IMR-90 (cell line): ENCODE measurements around the gene LRP3. TPM values are rescaled to one million over a fixed set of nuclear protein-coding genes. Genes with fewer than 3 reads are reported as not detected.

Experiments used
- ATAC-seq: fragments of 200-7000 bp; cut with Tn5 transposase; 2 replicates; pipeline ENCODE4 v1.9.1; 2020; ENCODE audit warnings: low read depth, mild to moderate bottlenecking, moderate library complexity
- BruUV-seq: library from RNA; stranded (reverse); fragments of 400-500 nt; replicated peaks from 2 replicates; lab custom pipeline; 2021; lab: Mats Ljungman, UMichigan
- CTCF ChIA-PET: fragments of 300-600 bp; formaldehyde crosslinking; extraction: SDS; loops from one replicate; lab custom pipeline; 2021; ENCODE audit warnings: antibody characterized with exemption; lab: Yijun Ruan, JAX
- POLR2A ChIA-PET: fragments of 300-600 bp; sonication (Branson Sonifier 250); formaldehyde crosslinking; loops from one replicate; lab custom pipeline; 2022; ENCODE audit warnings: antibody characterized with exemption; ENCODE audit not compliant: unreplicated experiment; lab: Charles Lee
- DNase-seq: peaks from one replicate; pipeline ENCODE4 v3.0.0; 2013
- H2AFZ ChIP-seq: replicated peaks from 2 replicates; pipeline ENCODE3; 2013; ENCODE audit warnings: low read length, mild to moderate bottlenecking; ENCODE audit not compliant: poor library complexity
- H2AK5ac ChIP-seq: 2 replicates; pipeline ENCODE4 v1.6.1; 2013; ENCODE audit warnings: low read depth, low read length, inconsistent platforms
- H2AK9ac ChIP-seq: replicated peaks from 2 replicates; pipeline ENCODE3; 2013; ENCODE audit warnings: mild to moderate bottlenecking, low read depth, low read length, moderate library complexity; ENCODE audit not compliant: poor library complexity
- H2BK120ac ChIP-seq: 2 replicates; pipeline ENCODE4 v1.6.1; 2013; ENCODE audit warnings: low read depth, low read length, inconsistent platforms
- H2BK15ac ChIP-seq: 3 replicates; pipeline ENCODE4 v1.6.1; 2013; ENCODE audit warnings: low read depth, low read length, inconsistent platforms
- H2BK20ac ChIP-seq: 2 replicates; pipeline ENCODE4 v1.6.1; 2013; ENCODE audit warnings: low read depth, mild to moderate bottlenecking, inconsistent platforms, low read length, moderate library complexity
- H2BK5ac ChIP-seq: 2 replicates; pipeline ENCODE4 v1.6.1; 2013; ENCODE audit warnings: mild to moderate bottlenecking, low read depth, low read length, inconsistent platforms; ENCODE audit not compliant: poor library complexity, severe bottlenecking
- H3K14ac ChIP-seq: replicated peaks from 2 replicates; pipeline ENCODE4 v1.6.1; 2013; ENCODE audit warnings: low read depth, low read length, inconsistent platforms
- H3K18ac ChIP-seq: 2 replicates; pipeline ENCODE4 v1.6.1; 2013; ENCODE audit warnings: low read depth, low read length, control low read depth
- H3K23ac ChIP-seq: 2 replicates; pipeline ENCODE4 v1.6.1; 2013; ENCODE audit warnings: low read depth, low read length, inconsistent platforms
- H3K27ac ChIP-seq: 2 replicates; pipeline ENCODE4 v1.5.1; 2013; ENCODE audit warnings: mild to moderate bottlenecking, control low read depth, low read length; ENCODE audit not compliant: insufficient read depth
- H3K27me3 ChIP-seq: 2 replicates; pipeline ENCODE4 v1.6.1; 2013; ENCODE audit warnings: low read length; ENCODE audit not compliant: control insufficient read depth, insufficient read depth
- H3K36me3 ChIP-seq: 2 replicates; pipeline ENCODE4 v1.6.1; 2013; ENCODE audit warnings: low read length, mixed read lengths; ENCODE audit not compliant: control insufficient read depth, insufficient read depth
- H3K4ac ChIP-seq: 2 replicates; pipeline ENCODE4 v1.6.1; 2013; ENCODE audit warnings: low read depth, low read length, inconsistent platforms
- H3K4me1 ChIP-seq: 2 replicates; pipeline ENCODE4 v1.6.1; 2013; ENCODE audit warnings: low read length, mixed read lengths; ENCODE audit not compliant: control insufficient read depth, insufficient read depth
- H3K4me2 ChIP-seq: 2 replicates; pipeline ENCODE4 v1.6.1; 2013; ENCODE audit warnings: low read depth, mild to moderate bottlenecking, control low read depth, low read length, moderate library complexity
- H3K4me3 ChIP-seq: 2 replicates; pipeline ENCODE4 v1.5.1; 2013; ENCODE audit warnings: low read depth, mild to moderate bottlenecking, control low read depth, low read length, moderate library complexity; ENCODE audit not compliant: insufficient read depth
- H3K56ac ChIP-seq: 2 replicates; pipeline ENCODE4 v1.6.1; 2013; ENCODE audit warnings: low read length, inconsistent platforms; ENCODE audit not compliant: insufficient read depth; ENCODE audit errors: extremely low read depth
- H3K79me1 ChIP-seq, 2 experiments: 2 replicates each; pipeline ENCODE4 v1.6.1; 2013; ENCODE audit warnings: low read length in 2 of 2, inconsistent platforms in 1 of 2, low read depth in 1 of 2
- H3K9ac ChIP-seq: 2 replicates; pipeline ENCODE4 v1.6.1; 2013; ENCODE audit warnings: low read depth, low read length, control low read depth
- H3K9me1 ChIP-seq: 2 replicates; pipeline ENCODE4 v1.6.1; 2013; ENCODE audit warnings: low read length, inconsistent platforms; ENCODE audit not compliant: insufficient read depth
- H3K9me3 ChIP-seq: 2 replicates; pipeline ENCODE4 v1.6.1; 2013; ENCODE audit warnings: low read length; ENCODE audit not compliant: control insufficient read depth, insufficient read depth
- H4K20me1 ChIP-seq: 2 replicates; pipeline ENCODE4 v1.6.1; 2013; ENCODE audit warnings: low read length, inconsistent platforms; ENCODE audit not compliant: insufficient read depth
- H4K5ac ChIP-seq: 2 replicates; pipeline ENCODE4 v1.6.1; 2013; ENCODE audit warnings: mild to moderate bottlenecking, low read depth, low read length, control low read depth
- H4K8ac ChIP-seq, 2 experiments: 2 replicates each; pipeline ENCODE4 v1.6.1; 2013; ENCODE audit warnings: low read depth in 2 of 2, low read length in 2 of 2, control low read depth in 1 of 2, inconsistent platforms in 1 of 2
- H4K91ac ChIP-seq: 2 replicates; pipeline ENCODE4 v1.6.1; 2013; ENCODE audit warnings: low read depth, low read length, inconsistent platforms; ENCODE audit not compliant: insufficient read depth
- BHLHE40 ChIP-seq: fragments of 150-350 bp; IDR thresholded peaks from 2 replicates; pipeline ENCODE4 v1.6.1; 2016; ENCODE audit warnings: mild to moderate bottlenecking, low read depth, low read length
- CEBPB ChIP-seq: IDR thresholded peaks from 2 replicates; pipeline ENCODE4 v1.6.1; 2012; ENCODE audit warnings: low read depth, low read length, improper control_type of control experiment
- CHD1 ChIP-seq: IDR thresholded peaks from 2 replicates; pipeline ENCODE4 v1.6.1; 2012; ENCODE audit warnings: low read depth, low read length, improper control_type of control experiment
- CTCF ChIP-seq: conservative IDR thresholded peaks from 2 replicates; pipeline ENCODE4 v1.5.1; 2012; ENCODE audit warnings: mild to moderate bottlenecking, low read depth, low read length, improper control_type of control experiment
- ELK1 ChIP-seq: fragments of 150-350 bp; IDR thresholded peaks from 2 replicates; pipeline ENCODE4 v1.6.1; 2016; ENCODE audit warnings: low read depth, mild to moderate bottlenecking, low read length, moderate library complexity, borderline replicate concordance
- MAFK ChIP-seq: IDR thresholded peaks from 2 replicates; pipeline ENCODE4 v1.6.1; 2012; ENCODE audit warnings: low read depth, low read length, improper control_type of control experiment
- MAZ ChIP-seq: IDR thresholded peaks from 2 replicates; pipeline ENCODE4 v1.6.1; 2012; ENCODE audit warnings: low read depth, mild to moderate bottlenecking, low read length, improper control_type of control experiment, moderate library complexity, borderline replicate concordance
- MXI1 ChIP-seq: IDR thresholded peaks from 2 replicates; pipeline ENCODE4 v1.6.1; 2012; ENCODE audit warnings: low read depth, mild to moderate bottlenecking, low read length, moderate library complexity, borderline replicate concordance
- NFE2L2 ChIP-seq: fragments of 150-350 bp; IDR thresholded peaks from 2 replicates; pipeline ENCODE4 v1.6.1; 2016; ENCODE audit warnings: low read depth, mild to moderate bottlenecking, low read length
- POLR2A ChIP-seq: IDR thresholded peaks from 2 replicates; pipeline ENCODE4 v1.6.1; 2012; ENCODE audit warnings: mild to moderate bottlenecking, low read depth, low read length
- RAD21 ChIP-seq: IDR thresholded peaks from 2 replicates; pipeline ENCODE4 v1.6.1; 2012; ENCODE audit warnings: low read length, improper control_type of control experiment
- RCOR1 ChIP-seq: IDR thresholded peaks from 2 replicates; pipeline ENCODE4 v1.6.1; 2012; ENCODE audit warnings: mild to moderate bottlenecking, low read length, improper control_type of control experiment; ENCODE audit not compliant: insufficient replicate concordance
- RFX5 ChIP-seq: IDR thresholded peaks from 2 replicates; pipeline ENCODE4 v1.8.0; 2012; ENCODE audit warnings: low read depth, mild to moderate bottlenecking, low read length, moderate library complexity
- SMC3 ChIP-seq: fragments of 150-350 bp; IDR thresholded peaks from 2 replicates; pipeline ENCODE4 v1.6.1; 2016; ENCODE audit warnings: low read depth, mild to moderate bottlenecking, antibody characterized with exemption, low read length, moderate library complexity
- USF2 ChIP-seq: fragments of 150-350 bp; IDR thresholded peaks from 2 replicates; pipeline ENCODE4 v1.6.1; 2017; ENCODE audit warnings: mild to moderate bottlenecking, antibody characterized with exemption, low read length, low read depth
- WGBS, 2 experiments: methylation state at CpG; one replicate each; pipeline versions ENCODE4 v1.1.5 to v1.1.7; 2013; ENCODE audit warnings: missing lambda C conversion rate in 2 of 2; ENCODE audit not compliant: insufficient read length in 1 of 2; ENCODE audit errors: extremely low coverage in 2 of 2; 5-methylcytosine and 5-hydroxymethylcytosine counted together
- dilution Hi-C: fragments of 300-500 bp; cut with HindIII; formaldehyde crosslinking; loops from one replicate; pipeline ENCODE4 v1.14.3; 2018; ENCODE audit warnings: low sequenced_read_pairs; ENCODE audit not compliant: unreplicated experiment
- in situ Hi-C: fragments of 300-500 bp; cut with MboI; formaldehyde crosslinking; loops from 3 replicates; pipeline ENCODE4 v1.14.3; 2019; ENCODE audit warnings: low sequenced_read_pairs, inconsistent platforms, mixed read lengths
- intact Hi-C: fragments of 100-400 bp; cut with micrococcal nuclease; formaldehyde crosslinking; loops from 2 replicates; pipeline ENCODE4 v1.10.0; 2022
- polyA plus RNA-seq, 3 experiments: library from polyadenylated mRNA; depleted of rRNA; stranded (reverse); fragments of >200 nt; gene quantifications; 2 replicates each; pipeline ENCODE4 v1.2.3, GENCODE V29; 2012; ENCODE audit warnings: low replicate concordance in 1 of 3
- total RNA-seq: library from RNA; depleted of rRNA; stranded (reverse); fragments of >200 nt; gene quantifications from 2 replicates; pipeline ENCODE4 v1.2.3, GENCODE V29; 2012

Gene LRP3
- total and polyA plus RNA-seq, 2 of the 4 experiments (the other 2 are of a cell fraction): 8.4 to 20.2 TPM

GRCh38 chr19:33175156-33175782, 18.9 kb upstream of the LRP3 start:
- Histone ChIP-seq H3K9ac (no peak overlapping the region), H3K56ac (no peak overlapping the region), H4K91ac (no peak overlapping the region), H3K27ac (no peak overlapping the region), H3K4me2 (0 out of 2 replicates have a peak overlapping the region, but pooled peaks have one; percentile 93), H4K5ac (no peak overlapping the region), H2AK5ac (no peak overlapping the region), H2BK120ac (no peak overlapping the region), H4K8ac (no peak overlapping the region), H3K9me3 (no peaks in the 10 kb centered on the region), H3K9me1 (peaks cover 12% of the 10 kb centered on the region; the same call in 1 of the 2 replicates), H3K4me1 (peaks cover 10% of the 10 kb centered on the region), H2BK5ac (no peak overlapping the region), H3K4ac (no peak overlapping the region), H2BK15ac (no peak overlapping the region), H3K18ac (no peak overlapping the region), H3K27me3 (no peaks in the 10 kb centered on the region), H3K4me3 (no peak overlapping the region), H3K79me1 (peaks cover 11 to 23% of the 10 kb centered on the region in 2 experiments), H2AFZ (no peak overlapping the region), H3K36me3 (no peaks in the 10 kb centered on the region), H4K20me1 (peaks cover 9% of the 10 kb centered on the region), H2AK9ac (no peak overlapping the region), H3K14ac (no peak overlapping the region), H3K23ac (0 out of 2 replicates have a peak overlapping the region, but pooled peaks have one; percentile 76), H2BK20ac (no peak overlapping the region)
- POLR2A ChIA-PET: no interaction called here
- ATAC-seq (no peak), DNase-seq (no peak)
- no TSS peak for BruUV-seq
- intact Hi-C loops: loop anchor here (5.0 kb wide), 1 partner anchor 203 kb away; the partner anchor contains the start of genes CEP89 and FAAP24
- CTCF ChIA-PET: interaction anchor here (1.9 kb wide), 1 partner anchor 12 kb away, joined by 7 read pairs; no protein-coding TSS in a partner anchor
- 98% methylated on average over 7 of the region's 10 CpGs; no CpG with 5 or more reads in 1 of the 2 experiments for WGBS, 2 experiments
- dilution Hi-C loops: no loop called here
- in situ Hi-C loops: no loop called here
- no peak for TF ChIP-seq NFE2L2
- no peak for TF ChIP-seq MXI1
- no peak for TF ChIP-seq RCOR1
- TF ChIP-seq RAD21: no peak
- no peak for TF ChIP-seq RFX5
- TF ChIP-seq BHLHE40: no peak
- no peak for TF ChIP-seq ELK1
- TF ChIP-seq CEBPB: no peak
- no peak for TF ChIP-seq POLR2A
- no peak for TF ChIP-seq SMC3
- no peak for TF ChIP-seq MAFK
- no peak for TF ChIP-seq CTCF
- TF ChIP-seq MAZ: no peak
- TF ChIP-seq CHD1: no peak
- TF ChIP-seq USF2: no peak
